OCI-LY1 (cell line): ENCODE results near the gene MARK4.

ENCODE experiments used
- CTCF ChIP-seq: fragments of 200-600 bp; sonication (generic), shearing (Covaris generic); IDR thresholded peaks from 2 replicates; pipeline ENCODE4 v1.5.1; 2017; ENCODE audit warnings: mild to moderate bottlenecking, antibody characterized with exemption, low read length, moderate library complexity, mixed read lengths
- EZH2 ChIP-seq: fragments of 200-600 bp; sonication (generic), shearing (Covaris generic); IDR thresholded peaks from 2 replicates; pipeline ENCODE4 v1.8.0; 2017; ENCODE audit warnings: borderline replicate concordance, mixed run types, mild to moderate bottlenecking, antibody characterized with exemption, low read length, moderate library complexity, mixed read lengths

- no peak for TF ChIP-seq CTCF
- no peak for TF ChIP-seq EZH2
These were observed 98.0 kb downstream of the MARK4 start for GRCh38 chr19:45349126-45349415.
